LNCaP clone FGC (cell line): ENCODE results near the gene OR10A6.

Experiments
- DNase-seq: peaks from one replicate; pipeline ENCODE4 v3.0.0-alpha.2; 2011; ENCODE audit warnings: low read depth
- H3K4me3 ChIP-seq: 2 replicates; pipeline ENCODE4 v1.5.1; 2011; ENCODE audit warnings: mild to moderate bottlenecking, low read depth, low read length, control low read depth
- CTCF ChIP-seq: IDR thresholded peaks from 2 replicates; pipeline ENCODE4 v1.5.1; 2012; ENCODE audit warnings: mild to moderate bottlenecking; ENCODE audit not compliant: control insufficient read depth, insufficient read depth; ENCODE audit errors: extremely low read depth

OR10A6 gene

GRCh38 chr11:7968686-7969085 is 37.6 kb upstream of the OR10A6 start:
- no peak for TF ChIP-seq CTCF
- no peak overlapping the region for H3K4me3 ChIP-seq
- DNase-seq = no peak

- no peak overlapping the region for H3K4me3 ChIP-seq
- DNase-seq = no peak
- TF ChIP-seq CTCF = no peak
These were observed 36.8 kb upstream of the OR10A6 start for GRCh38 chr11:7967826-7968225.

- TF ChIP-seq CTCF = no peak
These were observed 36.0 kb upstream of the OR10A6 start for GRCh38 chr11:7967097-7967496.

GRCh38 chr11:7965386-7965785 is 34.3 kb upstream of the OR10A6 start, which contains the start of gene NLRP10:
Gene NLRP10 (minus strand): TSS chr11:7965447. CDS start chr11:7963495, 1,952 bp downstream.
- TF ChIP-seq CTCF = no peak
- DNase-seq = no peak
- no peak within 1 kb of the TSS for H3K4me3 ChIP-seq

More at GRCh38 chr11:7967097-7967496, 36.0 kb upstream of the OR10A6 start:
- H3K4me3 ChIP-seq = no peak overlapping the region
- no peak for DNase-seq

- DNase-seq = no peak
- TF ChIP-seq CTCF = no peak
- H3K4me3 ChIP-seq = no peak overlapping the region
These were observed 33.8 kb upstream of the OR10A6 start for GRCh38 chr11:7964873-7965272.

GRCh38 chr11:7964261-7964660 is 33.2 kb upstream of the OR10A6 start:
- no peak for DNase-seq
- TF ChIP-seq CTCF = no peak
- H3K4me3 ChIP-seq = no peak overlapping the region

- TF ChIP-seq CTCF = no peak
- DNase-seq = peak; percentile 87
- no peak overlapping the region for H3K4me3 ChIP-seq
These were observed 24.1 kb upstream of the OR10A6 start for GRCh38 chr11:7955191-7955590.
